Caki2 (cell line): ENCODE data around the gene ANKRD39. TPM values are rescaled to one million over a fixed set of nuclear protein-coding genes. Genes with fewer than 3 reads are reported as not detected.
"Not testable (repeated sequence)": the region's sequence is repeated elsewhere in the genome, so short reads cannot be mapped to it uniquely, and the experiment has no call there.

Experiments used
- DNase-seq: peaks from one replicate; pipeline ENCODE4 v3.0.0-alpha.2; 2015; ENCODE audit warnings: low read depth
- in situ Hi-C: cut with HindIII; loops from 2 replicates; pipeline ENCODE4 v1.10.0; 2016; ENCODE audit warnings: low sequenced_read_pairs, low pct_unique_long_range_greater_than_20kb, mixed read lengths
- total RNA-seq: library from RNA; depleted of rRNA; stranded (reverse); fragments of >200 nt; shearing (Covaris generic); gene quantifications from 2 replicates; pipeline ENCODE4 v1.2.3, GENCODE V29; 2014; ENCODE audit warnings: low replicate concordance

The ANKRD39 gene
- total RNA-seq, 1 experiment from 2014 or later = 33.2 TPM

GRCh38 chr2:96863575-96864342 is 5.9 kb upstream of the ANKRD39 start:
- in situ Hi-C loops = no loop called here
- no peak for DNase-seq

DNA sequence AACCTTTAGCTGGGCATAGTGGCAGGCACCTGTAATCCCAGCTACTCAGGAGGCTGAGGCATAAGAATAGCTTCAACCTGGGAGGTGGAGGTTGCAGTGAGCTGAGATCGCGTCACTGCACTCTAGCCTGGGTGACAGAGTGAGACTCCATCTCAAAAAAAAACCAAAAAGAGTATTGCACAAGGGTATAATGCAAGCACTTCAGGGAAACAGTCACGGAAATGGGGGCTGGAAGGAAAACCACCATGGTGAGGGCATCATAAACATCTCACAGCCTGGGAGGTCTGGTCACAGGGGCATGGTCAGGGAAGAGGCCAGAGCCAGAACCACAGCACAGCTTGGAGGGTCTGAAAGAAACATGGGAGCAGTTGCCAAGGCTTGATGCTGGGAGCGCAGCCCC is 5.2 kb upstream of the ANKRD39 start:
- in situ Hi-C loops, DNase-seq: not testable (repeated sequence)

GRCh38 chr2:96861074-96861473 is 3.3 kb upstream of the ANKRD39 start:
- no peak for DNase-seq
- in situ Hi-C loops = no loop called here

GRCh38 chr2:96860065-96861029 is 2.5 kb upstream of the ANKRD39 start:
- in situ Hi-C loops = no loop called here
- DNase-seq = no peak

GRCh38 chr2:96859681-96860064 is 1.9 kb upstream of the ANKRD39 start:
- in situ Hi-C loops = no loop called here
- no peak for DNase-seq

GRCh38 chr2:96859099-96859649 is 1.4 kb upstream of the ANKRD39 start:
- in situ Hi-C loops = no loop called here
- no peak for DNase-seq

- in situ Hi-C loops = no loop called here
- peak; percentile 51 for DNase-seq
Observed at GRCh38 chr2:96856776-96857666, 795 bp downstream of the ANKRD39 start.

- DNase-seq = no peak
- in situ Hi-C loops = no loop called here
Observed at GRCh38 chr2:96853321-96853720, 4.5 kb downstream of the ANKRD39 start.

GRCh38 chr2:96852667-96853066 is 5.1 kb downstream of the ANKRD39 start:
- in situ Hi-C loops = no loop called here
- no peak for DNase-seq

DNA sequence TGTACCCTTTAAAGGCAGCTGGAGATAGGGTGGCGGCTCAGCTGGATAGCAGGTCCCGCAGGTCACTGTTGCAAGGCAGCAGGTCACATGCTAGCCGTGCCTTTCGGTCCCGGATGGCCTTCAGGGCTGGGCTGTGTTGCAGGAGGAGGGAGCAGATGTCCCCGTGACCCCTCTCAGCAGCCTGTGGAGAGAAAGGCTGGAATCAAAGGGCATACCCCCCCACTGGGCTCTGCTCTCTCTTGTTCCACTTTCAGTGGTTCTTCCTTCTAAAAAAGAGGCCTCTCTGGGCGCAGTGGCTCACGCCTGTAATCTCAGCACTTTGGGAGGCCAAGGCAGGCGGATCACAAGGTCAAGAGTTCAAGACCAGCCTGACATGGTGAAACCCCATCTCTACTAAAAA is 9.6 kb downstream of the ANKRD39 start:
- DNase-seq = no peak
- in situ Hi-C loops = no loop called here

DNA sequence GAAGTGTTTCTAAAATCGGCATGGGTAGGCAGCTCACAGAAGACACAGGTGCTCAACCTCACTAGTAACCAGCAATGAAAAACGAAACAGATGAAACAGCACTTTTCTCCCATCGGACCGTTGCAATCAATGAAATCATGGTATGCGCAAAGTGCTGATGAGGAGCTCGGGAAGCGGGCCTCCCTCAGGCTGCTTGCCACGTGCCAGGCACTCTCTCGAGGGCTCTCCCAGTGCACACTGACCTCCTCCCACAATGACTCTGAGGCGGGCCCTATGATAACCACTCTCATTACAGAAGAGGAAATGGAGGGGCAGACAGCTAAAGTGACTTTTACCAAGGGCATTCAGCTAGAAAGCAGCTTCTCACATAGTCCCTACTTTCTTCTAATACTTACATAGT is 10.2 kb downstream of the ANKRD39 start:
- in situ Hi-C loops = no loop called here

DNA sequence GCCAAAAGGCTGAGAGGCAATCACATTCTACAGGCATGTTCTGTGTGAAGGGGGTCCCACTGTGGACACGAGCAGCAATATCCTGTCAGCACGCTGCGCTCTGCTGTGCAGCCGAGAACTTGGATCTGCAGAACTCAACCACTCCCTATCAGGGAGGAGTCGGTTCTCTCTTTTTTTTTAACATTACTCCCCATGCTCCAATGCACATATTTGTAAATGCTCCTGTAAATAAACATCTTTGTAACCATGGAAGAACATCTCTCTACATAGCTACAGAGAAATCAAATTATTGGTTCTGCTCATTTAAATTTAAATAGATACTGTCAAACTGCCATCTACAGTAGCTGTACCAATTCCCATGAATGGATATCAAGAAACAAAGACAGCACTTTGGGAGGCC is 11.0 kb downstream of the ANKRD39 start:
- in situ Hi-C loops = no loop called here
- no peak for DNase-seq

More for the DNA sequence above, 10.2 kb downstream of the ANKRD39 start:
- no peak for DNase-seq

DNA sequence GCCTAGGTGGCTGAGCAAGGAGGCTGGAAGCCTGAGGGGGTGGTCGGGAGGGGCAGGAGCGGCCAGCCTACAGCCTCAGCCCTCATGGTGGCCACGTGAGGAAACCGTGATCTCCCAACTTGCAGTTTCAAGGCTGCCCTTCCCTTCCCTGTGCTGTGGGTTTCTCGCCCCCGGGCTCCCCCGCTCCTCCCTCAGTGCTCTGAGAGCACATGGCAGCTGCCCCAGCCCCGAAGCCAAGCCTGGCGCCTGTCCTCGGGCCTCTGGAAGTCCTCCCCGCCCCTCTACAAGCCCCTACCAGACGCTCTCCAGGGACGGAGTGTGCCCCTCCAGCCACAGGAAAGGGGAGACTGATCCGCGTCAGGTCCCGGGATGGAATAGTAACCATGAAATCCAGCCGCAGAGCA is 13.4 kb downstream of the ANKRD39 start:
- DNase-seq = no peak
- in situ Hi-C loops = no loop called here

DNA sequence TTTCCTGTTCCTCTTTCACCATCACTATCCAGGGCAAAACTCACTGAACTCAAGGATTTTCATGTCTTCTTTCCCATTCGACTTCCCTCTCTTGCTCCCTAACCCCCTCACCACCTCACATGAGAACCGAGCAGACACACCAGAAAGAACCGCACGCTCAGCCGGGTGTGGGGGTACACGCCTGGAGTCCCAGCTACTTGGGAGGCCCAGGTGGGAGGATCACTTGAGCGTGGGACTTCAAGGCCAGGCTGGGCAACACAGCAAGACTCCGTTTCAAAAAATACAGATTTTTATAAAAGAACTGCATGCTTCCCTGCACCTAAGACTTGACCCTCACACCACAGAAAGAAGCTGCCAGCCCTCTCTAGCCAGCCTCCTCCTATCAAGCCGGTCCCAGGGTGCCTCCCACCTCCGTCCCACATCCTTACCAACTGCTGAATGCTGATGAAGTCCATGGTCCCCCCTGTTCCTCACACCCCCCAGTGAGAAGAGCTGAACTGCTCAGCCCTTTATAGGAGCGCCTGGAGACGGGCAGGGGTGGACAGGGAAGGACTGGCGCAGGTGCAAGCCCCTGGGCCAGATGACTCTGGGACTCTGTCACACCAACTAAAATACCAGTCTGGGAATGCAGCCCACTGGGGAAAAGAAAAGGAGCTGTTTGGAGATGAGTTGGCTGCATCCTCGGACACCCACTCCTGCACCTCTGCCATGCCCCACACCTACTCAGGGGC is 14.1 kb downstream of the ANKRD39 start, which contains the start of gene ANKRD23:
ANKRD23 (minus strand) TSS at position 484 of the 731 bp plus-strand sequence; CDS start at position 455, 29 bp downstream.
- DNase-seq = no peak
- in situ Hi-C loops = no loop called here

- in situ Hi-C loops = no loop called here
Observed at GRCh38 chr2:96842600-96842999, 15.2 kb downstream of the ANKRD39 start.

GRCh38 chr2:96841701-96842495 is 15.9 kb downstream of the ANKRD39 start:
- no peak for DNase-seq
- in situ Hi-C loops = no loop called here

More at GRCh38 chr2:96842600-96842999, 15.2 kb downstream of the ANKRD39 start:
- DNase-seq = no peak
